Stimulated activated CD4-positive, alpha-beta T cell treated with anti-CD3 and anti-CD28 coated beads, Interleukin-15, amount 100 ng/mL, for 24 hours (primary cell): Measurements from ENCODE around the gene ZMYND8.
"Not testable (repeated sequence)": the region's sequence is repeated elsewhere in the genome, so short reads cannot be mapped to it uniquely, and the experiment has no call there.

Experiments used
- DNase-seq: peaks from one replicate; pipeline ENCODE4 v3.0.0-alpha.2; 2020

The ZMYND8 gene

GRCh38 chr20:47356526-47357295, at the start of gene ZMYND8:
ZMYND8 (minus strand) TSS chr20:47356699; CDS start chr20:47356670, 29 bp downstream.
- peak; percentile 89 for DNase-seq

GRCh38 chr20:47405775-47406325, 49.4 kb upstream of the ZMYND8 start:
- no peak for DNase-seq

GRCh38 chr20:47400685-47401084, 44.2 kb upstream of the ZMYND8 start:
- DNase-seq: no peak

- DNase-seq: no peak
Measured at GRCh38 chr20:47397652-47398301, 41.3 kb upstream of the ZMYND8 start.

GRCh38 chr20:47396762-47397476, 40.4 kb upstream of the ZMYND8 start:
- DNase-seq: no peak

GRCh38 chr20:47393796-47394514, 37.5 kb upstream of the ZMYND8 start:
- not testable (repeated sequence) for DNase-seq

DNA sequence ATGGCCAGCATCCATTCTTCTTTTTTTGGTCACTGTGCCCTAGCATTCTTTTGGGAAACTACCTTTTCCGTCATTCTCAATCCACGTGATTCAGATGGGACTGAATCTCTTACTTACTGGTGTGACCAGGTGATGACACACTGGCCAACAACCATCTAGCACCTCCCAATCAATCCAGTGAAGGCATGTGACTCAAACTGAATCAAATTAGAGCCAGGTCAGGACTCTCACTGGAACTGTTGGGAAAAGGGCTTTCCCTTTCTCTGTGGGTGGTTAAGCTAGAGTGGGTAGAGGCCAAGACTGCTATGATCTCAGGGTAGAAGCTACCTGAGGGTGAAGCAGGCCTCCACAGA, 36.2 kb upstream of the ZMYND8 start:
- no peak for DNase-seq

DNA sequence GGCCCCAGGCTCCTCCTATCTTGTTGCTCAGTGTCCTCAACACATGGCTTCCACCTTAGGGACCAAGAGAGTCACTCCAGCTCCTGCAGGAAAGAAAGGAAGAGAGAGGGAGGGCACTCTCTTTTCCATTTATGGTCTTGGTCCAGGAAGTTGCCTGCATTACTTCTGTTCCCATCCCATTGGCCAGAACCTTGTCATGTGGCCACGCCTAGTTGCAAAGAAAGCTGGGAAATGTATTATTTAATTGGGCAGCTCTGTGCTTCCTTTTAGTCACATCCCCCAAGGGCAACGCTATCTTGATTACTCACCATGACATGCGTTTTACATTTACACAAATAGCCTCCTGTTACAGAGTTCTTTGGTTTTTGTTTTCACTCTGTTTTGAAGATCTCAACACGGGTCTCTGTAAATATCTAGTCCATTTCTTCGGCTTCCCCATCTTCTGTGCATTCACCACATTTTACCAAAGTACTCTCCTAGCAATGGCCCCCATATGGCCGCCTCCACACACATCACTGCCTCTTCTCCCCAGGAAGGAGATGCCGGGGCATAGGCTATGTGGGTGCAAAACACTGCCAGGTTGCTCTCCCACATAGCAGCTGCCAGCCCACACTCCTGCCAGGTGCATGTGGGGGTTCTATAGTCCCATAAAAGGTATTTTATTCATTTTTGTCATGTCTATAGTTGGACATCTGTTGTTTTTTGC, 35.7 kb upstream of the ZMYND8 start:
- peak; percentile 30 for DNase-seq

- DNase-seq: no peak
Measured at GRCh38 chr20:47391276-47392010, 34.9 kb upstream of the ZMYND8 start.

- no peak for DNase-seq
Measured at GRCh38 chr20:47389867-47390347, 33.4 kb upstream of the ZMYND8 start.

- not testable (repeated sequence) for DNase-seq
Measured at GRCh38 chr20:47385968-47386367, 29.5 kb upstream of the ZMYND8 start.

- no peak for DNase-seq
Measured at GRCh38 chr20:47382746-47383415, 26.4 kb upstream of the ZMYND8 start.

- no peak for DNase-seq
Measured at GRCh38 chr20:47380481-47380880, 24.0 kb upstream of the ZMYND8 start.

- no peak for DNase-seq
Measured at GRCh38 chr20:47379433-47380150, 23.1 kb upstream of the ZMYND8 start.

GRCh38 chr20:47377122-47377722, 20.7 kb upstream of the ZMYND8 start:
- DNase-seq: no peak

GRCh38 chr20:47376096-47376643, 19.7 kb upstream of the ZMYND8 start:
- not testable (repeated sequence) for DNase-seq

DNA sequence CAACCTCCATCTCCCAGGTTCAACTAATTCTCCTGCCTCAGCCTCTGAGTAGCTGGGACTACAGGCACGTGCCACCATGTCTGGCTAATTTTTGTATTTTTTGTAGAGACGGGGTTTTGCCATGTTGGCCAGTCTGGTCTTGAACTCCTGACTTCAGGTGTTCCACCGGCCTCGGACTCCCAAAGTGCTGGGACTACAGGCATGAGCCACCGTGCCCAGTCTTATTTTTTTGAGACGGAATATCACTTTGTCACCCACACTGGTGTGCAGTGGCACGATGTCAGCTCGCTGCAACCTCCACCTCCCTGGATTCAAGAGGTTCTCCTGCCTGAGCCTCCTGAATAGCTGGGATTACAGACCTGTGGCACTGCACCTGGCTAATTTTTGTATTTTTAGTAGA, 17.6 kb upstream of the ZMYND8 start:
- DNase-seq: not testable (repeated sequence)

DNA sequence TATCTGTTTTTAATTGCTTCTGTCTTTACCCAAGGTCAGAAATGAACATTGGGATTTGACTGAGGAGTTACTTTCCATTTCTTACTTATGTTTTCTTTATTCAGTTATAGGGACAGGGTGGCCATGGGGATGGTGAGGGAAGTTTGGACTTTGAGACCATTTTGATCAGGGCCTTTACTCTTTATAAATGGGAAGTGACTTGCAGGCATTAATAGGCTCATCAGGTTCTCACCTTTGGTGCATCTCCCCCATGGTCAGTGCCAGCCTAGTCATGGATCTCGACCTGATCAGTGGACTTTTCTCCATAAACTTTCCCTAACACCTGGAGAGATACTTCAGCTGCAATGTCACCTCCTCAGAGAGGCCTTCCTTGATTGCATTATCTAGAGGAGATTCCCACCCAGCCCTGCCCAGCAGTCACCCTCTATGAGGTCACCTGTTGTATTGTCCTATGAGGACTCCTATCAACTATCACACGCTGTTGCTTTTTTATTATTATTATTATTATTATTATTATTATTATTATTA, 16.8 kb upstream of the ZMYND8 start:
- DNase-seq: no peak
